HEK293T (cell line): ENCODE data around the gene ANKLE1.

Experiments
- BHLHE40 ChIP-seq: fragments of 450-650 bp; IDR thresholded peaks from 2 replicates; pipeline ENCODE4 v1.6.1; 2016; ENCODE audit warnings: mild to moderate bottlenecking, moderate library complexity, borderline replicate concordance
- SP1 ChIP-seq: fragments of 450-650 bp; IDR thresholded peaks from 2 replicates; pipeline ENCODE4 v1.6.1; 2017
- ZNF384 ChIP-seq: fragments of 450-650 bp; IDR thresholded peaks from 2 replicates; pipeline ENCODE4 v1.6.1; 2016

DNA sequence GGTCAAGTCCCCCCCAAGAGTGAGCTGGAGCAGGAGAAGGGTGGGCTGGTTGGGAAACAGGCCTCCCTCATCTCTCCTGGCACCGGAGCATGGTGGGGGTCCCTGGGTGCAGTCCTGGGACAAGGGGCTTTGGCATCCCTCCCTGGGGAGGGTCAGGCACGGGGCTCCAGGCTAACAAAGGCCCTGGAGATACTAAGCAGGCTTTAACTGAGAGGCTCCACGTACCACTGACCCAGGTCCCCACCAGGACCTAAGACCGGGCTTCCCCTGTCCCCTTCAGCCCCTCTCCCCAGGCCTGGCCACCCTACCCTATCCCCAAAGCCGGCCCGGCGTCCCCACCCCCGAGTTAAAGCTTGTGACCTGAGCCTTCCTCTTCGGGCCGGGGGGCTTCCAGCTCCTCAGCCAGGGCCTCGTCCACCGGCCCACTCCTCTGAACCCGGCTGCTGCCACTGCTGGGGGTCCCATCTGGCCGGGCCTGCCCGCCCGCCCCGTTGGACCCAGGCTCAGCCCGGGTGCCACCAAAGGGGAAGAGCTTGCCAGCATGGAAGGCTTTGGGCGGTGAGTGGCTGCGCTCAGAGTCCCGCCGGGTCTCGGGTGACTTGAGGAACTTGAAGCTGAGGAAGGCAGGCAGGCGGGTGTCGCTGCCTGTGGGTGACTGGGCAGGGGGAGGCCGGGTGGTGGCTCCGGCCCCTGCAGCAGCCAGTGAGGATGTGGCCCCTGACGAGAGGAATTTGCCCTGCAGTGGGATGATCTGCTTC lies 42.8 kb downstream of the ANKLE1 start:
- TF ChIP-seq ZNF384 (no peak), BHLHE40 (no peak), SP1 (no peak)
